ENCODE data around the gene PCDH17.

GRCh38 chr13:57634839-57635165 is 3.3 kb downstream of the PCDH17 start:
- TF ChIP-seq EZH2 (IDR thresholded peaks at IDR 0.05; ENCODE audit: low read length, unreplicated experiment) (no peak), CTCF (conservative IDR thresholded peaks at IDR 0.05; ENCODE audit: low read depth, low read length) (no peak)
